HG02885 (cell line): ENCODE measurements around the gene WDR70.
"Not testable (repeated sequence)": the region's sequence is repeated elsewhere in the genome, so short reads cannot be mapped to it uniquely, and the experiment has no call there.

Source experiments
- ATAC-seq: cut with Tn5 transposase; IDR thresholded peaks from one replicate; pipeline ENCODE4 v1.9.1; 2021; ENCODE audit warnings: mild to moderate bottlenecking; ENCODE audit not compliant: unreplicated experiment, poor library complexity

The WDR70 gene

DNA sequence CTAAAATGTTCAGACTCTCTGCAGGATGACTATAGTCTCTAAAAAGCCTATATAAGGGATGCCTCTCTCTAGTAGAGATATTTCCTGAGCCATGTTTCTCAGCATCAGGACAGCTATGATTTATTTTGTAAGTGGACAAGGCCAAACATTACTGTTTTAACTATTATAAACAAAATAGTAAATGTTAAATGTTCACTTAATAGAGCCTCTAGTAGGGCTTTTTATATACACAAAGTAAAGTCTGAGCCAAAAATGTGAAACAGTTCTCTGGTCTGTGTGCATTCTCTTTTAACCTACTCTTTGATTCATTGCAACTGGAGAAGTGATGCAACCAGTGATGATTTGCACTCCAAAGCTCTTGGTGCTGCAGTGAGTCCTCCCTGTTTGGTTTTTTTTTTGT is 240.2 kb downstream of the WDR70 start:
- ATAC-seq, result no peak

DNA sequence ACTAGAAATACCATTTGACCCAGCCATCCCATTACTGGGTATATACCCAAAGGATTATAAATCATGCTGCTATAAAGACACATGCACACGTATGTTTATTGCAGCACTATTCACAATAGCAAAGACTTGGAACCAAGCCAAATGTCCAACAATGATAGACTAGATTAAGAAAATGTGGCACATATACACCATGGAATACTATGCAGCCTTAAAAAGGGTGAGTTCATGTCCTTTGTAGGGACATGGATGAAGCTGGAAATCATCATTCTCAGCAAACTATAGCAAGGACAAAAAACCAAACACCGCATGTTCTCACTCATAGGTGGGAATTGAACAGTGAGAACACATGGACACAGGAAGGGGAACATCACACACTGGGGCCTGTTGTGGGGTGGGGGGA is 243.2 kb downstream of the WDR70 start:
- ATAC-seq, result not testable (repeated sequence)

DNA sequence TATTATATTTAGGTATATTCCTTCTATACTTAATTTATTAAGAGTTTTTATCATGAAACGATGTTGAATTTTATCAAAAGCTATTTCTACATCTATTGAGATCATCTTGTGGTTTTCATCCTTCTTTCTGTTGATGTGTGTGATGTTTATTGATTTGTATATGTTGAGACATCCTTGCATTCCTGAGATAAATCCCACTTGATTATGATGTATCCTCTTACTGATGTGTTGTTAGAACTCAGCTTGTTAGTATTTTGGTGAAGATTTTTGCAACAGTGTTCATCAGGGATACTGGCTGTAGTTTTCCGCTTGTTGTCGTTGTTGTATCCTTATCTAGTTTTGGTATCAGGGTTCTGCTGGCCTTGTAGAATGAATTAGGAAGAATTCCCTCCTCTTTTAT is 247.1 kb downstream of the WDR70 start:
- no peak for ATAC-seq

DNA sequence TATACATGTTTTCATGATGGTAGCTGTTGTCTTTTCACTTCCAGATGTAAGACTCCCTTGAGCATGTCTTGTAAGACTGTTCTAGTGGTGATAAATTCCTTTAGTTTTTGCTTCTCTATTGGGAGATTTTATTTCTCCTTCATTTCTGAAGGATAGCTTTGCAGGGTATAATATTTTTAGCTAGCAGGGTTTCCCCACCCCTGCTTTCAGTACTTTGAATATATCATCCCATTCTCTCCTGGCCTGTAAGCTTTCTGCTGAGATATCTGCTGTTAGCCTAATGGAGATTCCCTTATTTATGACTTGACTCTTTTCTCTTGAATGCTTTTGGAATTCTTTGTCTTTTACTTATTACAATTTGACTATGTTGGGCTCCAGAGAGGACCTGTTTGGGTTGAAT is 249.8 kb downstream of the WDR70 start:
- no peak for ATAC-seq

DNA sequence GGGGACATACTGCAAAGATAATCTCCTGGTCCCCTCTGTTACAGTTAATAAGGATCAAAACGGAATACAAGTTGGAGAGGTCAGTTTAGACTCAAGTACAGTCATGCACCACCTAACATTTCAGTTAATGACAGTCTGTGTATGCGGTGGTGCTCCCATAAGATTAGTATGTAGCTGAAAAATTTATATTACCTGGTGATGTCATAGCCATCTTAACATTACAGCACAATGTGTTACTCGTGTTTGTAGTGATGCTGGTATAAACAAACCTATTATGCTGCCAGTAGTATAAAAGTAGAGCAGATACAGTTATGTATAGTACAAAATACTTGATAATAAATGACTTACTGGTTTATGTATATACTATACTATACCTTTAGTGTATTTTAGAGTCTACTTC is 252.8 kb downstream of the WDR70 start:
- ATAC-seq, result no peak

DNA sequence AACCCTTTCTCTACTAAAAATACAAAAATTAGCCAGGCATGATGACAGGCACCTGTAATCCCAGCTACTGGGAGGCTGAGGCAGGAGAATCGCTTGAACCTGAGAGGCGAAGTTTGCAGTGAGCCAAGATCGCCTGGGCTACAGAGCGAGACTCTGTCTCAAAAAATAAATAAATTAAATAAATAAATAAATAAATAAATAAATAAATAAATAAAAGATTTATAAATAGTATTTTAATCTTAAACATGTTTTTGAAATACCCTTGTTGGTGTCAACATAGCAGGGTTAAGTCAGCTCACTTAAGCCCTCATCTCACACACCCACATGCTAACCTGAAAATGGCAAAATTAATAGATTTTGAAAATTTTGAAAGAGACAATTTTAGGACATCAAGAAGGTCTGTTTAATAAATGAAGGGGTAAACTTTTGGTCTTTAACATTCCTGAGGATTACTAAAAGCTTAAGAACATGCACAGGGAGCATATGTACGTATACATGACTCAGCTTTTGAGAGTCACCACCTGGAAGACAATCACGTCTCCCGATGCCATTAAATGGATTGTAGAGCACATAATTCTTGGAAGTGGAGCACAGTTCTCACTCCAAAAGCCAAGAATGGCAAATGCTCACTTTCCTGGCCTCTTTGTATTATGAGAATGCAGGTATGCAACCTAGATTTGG is 258.2 kb downstream of the WDR70 start:
- no peak for ATAC-seq

DNA sequence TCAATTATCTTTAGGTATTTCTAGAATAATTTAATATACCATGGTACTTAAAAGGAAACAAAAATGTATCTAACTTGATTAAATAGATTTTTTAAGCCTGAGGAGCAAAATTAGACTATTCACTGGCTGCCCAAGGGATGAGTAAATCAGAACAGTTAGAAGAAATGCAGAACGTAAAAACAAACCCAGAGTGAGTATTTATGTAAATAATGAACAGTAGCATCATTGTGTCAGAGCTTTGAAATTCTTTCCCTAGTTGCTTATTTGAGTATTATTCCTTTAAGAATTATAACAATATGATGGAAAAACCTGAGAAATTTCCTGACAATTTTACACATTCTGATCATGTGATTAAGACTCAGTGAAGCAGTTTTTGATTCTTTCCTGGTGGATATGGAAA is 259.8 kb downstream of the WDR70 start:
- no peak for ATAC-seq

DNA sequence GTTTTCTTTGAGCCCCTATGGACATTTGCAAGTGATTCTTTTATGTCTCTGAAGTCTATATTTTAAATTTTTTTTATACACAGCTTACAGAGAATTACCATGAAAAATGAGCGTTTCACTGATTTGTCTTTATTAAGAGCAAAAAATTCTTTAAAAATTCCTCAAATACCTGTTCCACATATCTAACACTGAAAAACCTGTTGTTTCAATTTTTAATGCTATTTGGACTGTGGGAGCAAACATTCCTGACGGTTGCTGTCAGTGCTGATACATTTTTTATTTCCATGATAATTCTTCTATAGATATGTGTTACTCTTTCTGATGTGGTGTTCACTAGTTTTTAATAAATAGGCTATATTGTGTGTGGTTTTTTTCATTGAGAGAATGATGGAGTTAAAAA is 261.0 kb downstream of the WDR70 start:
- no peak for ATAC-seq

DNA sequence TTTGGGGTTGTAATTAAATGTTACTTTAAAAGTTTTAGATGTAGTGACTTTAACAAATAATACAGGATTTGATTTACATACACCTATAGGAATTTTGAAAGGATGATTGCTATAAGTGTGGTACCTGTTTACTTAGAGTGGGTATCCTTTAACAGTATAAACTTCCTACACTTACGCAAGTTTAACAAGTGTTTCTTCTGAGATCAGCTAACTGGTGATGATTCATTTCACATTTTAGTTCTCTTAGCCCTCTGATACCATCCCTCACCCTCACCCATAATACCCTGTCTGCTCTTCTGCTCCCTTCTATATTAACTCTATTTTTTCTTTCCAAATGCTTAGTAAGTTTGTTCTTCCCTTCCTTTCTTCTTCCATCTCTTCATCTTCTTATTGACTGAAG is 262.8 kb downstream of the WDR70 start:
- no peak for ATAC-seq

DNA sequence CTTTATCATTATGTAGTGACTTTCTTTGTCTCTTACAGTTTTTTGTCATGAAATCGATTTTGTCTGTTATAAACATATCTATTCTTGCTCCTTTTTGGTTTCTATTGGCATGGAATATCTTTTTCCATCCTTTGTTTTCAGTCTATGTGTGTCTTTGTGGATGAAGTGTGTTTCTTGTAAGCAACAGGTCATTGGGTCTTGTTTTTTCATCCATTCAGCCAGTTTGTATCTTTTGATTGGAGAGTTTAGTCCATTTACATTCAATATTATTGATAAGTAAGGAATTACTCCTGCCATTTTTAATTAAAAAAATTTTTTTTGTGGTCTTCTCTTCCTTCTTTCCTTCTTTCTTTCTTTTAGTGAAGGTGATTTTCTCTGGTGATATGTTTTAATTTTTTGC is 266.6 kb downstream of the WDR70 start:
- ATAC-seq, result no peak

DNA sequence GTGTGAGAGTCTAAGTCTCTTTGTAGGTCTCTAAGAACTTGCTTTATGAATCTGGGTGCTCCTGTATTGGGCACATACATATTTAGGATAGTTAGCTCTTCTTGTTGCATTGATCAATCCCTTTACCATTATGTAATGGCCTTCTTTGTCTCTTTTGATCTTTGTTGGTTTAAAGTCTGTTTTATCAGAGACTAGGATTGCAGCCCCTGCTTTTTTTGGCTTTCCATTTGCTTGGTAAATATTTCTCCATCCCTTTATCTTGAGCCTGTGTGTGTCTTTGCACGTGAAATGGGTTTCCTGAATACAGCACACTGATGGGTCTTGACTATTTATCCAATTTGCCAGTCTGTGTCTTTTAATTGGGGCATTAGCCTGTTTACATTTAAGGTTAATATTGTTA is 275.4 kb downstream of the WDR70 start:
- ATAC-seq, result not testable (repeated sequence)

DNA sequence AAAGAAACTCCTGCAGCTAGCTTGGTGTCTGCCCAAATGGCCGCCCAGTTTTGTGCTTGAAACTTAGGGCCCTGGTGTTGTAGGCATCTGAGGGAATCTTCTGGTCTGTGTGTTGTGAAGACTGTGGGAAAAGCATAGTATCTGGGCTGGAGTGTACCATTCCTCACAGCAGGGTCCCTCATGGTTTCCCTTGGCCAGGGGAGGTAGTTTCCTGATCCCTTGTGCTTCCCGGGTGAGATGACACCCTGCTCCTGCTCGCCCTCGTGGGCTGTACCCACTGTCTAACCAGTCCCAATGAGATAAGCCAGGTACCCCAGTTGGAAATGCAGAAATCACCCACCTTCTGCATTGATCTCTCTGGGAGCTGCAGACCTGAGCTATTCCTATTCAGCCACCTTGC is 277.9 kb downstream of the WDR70 start:
- ATAC-seq, result no peak

DNA sequence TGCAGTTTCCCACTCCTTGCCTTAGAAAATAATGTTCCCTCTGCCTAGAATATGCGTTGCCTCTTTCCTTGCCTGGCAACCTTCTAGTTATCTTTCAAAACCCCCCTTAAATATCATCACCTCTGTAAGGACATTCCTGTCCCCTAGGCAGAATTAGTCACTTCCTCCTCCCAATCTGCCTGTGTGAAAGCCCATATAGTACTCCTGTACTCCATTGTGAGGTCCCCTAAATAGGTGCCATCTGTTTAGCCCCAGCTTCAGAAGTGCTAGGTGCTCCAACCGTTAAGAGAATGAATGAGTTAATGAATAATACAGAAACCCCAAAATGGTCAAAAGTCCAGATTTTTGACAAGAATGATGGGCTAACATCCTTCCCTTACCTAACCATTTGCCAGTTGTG is 279.3 kb downstream of the WDR70 start:
- ATAC-seq, result no peak

DNA sequence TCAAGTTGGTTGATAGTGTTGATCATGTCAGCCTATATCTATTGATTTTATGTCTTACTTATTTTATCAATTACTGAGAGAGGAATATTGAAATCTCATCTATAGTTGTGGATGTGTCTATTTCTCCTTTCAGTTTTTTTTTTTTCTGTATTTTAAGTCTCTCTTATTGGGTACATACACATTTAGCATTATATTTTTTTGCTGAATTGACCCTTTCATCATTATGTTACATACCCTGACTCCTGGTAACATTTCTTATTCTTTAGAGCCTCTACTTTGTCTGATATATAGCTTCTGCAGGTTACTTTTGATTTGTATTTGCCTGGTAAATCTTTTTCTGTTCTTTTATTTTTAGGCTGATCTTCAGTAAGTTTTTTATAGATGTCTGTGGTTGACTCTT is 281.2 kb downstream of the WDR70 start:
- ATAC-seq, result no peak

DNA sequence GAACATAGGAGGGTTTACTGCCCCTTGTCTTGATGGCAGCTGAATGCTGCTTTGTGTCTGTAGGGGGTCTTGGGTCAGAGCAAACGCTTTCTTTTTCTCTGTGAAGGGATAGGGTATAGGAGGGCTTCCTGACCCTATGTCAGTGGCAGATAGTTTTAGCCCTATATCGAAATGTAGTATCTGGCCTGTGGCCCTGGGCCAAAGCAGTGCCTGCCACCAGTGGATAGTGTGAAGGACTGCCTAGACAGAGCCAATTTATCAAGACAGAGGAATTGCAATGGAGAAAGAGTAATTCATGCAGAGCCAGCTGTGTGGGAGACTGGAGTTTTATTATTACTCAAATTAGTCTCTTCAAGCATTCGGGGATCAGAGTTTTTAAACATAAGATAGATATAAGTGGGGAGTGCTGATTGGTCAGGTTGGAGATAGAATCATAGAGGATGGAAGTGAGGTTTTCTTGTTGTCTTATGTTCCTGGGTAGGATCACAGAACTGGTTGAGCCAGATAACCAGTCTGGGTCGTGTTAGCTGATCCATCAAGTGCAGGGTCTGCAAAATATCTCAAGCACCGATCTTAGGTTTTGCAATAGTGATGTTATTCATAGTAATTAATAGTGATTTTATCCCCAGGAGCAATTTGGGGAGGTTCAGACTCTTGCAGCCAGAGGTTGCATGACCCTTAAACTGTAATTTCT is 282.3 kb downstream of the WDR70 start:
- no peak for ATAC-seq

DNA sequence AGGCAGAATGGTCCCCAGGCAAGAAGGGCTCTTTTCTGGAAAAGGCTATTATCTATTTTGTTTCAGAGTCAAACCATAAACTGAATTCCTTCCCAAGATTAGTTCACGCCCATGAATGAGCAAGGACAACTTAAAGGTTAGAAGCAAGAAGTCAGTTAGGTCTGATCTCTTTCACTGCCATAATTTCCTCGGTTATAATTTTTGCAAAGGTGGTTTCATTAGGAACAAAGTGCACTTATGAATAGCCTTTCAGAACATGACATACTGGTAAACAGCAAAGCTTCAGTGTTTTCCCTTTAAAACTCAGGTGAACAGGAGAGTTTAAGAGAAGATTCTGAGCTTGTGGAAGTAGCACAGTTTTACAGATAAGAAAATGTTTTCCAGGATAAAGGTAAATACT is 282.8 kb downstream of the WDR70 start:
- ATAC-seq, result no peak

DNA sequence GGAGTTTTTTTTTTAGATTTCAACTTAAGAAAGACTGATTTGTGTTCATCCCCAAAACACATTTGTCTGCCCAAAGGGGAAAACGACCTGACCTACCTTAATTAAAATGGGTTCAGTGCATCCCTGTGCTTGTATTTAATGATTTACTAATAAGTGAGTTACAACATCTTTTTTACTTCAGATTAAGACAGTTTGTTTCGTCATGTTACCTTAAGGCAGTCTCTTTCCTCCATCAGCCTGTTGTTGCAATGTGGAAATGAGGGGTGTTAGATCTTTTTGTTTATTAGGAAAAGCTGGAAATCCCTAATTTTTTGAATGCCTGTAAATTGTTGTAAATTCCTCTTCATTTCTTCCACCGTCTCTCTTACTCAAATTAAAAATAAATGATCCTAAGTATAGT is 283.2 kb downstream of the WDR70 start:
- ATAC-seq, result no peak

DNA sequence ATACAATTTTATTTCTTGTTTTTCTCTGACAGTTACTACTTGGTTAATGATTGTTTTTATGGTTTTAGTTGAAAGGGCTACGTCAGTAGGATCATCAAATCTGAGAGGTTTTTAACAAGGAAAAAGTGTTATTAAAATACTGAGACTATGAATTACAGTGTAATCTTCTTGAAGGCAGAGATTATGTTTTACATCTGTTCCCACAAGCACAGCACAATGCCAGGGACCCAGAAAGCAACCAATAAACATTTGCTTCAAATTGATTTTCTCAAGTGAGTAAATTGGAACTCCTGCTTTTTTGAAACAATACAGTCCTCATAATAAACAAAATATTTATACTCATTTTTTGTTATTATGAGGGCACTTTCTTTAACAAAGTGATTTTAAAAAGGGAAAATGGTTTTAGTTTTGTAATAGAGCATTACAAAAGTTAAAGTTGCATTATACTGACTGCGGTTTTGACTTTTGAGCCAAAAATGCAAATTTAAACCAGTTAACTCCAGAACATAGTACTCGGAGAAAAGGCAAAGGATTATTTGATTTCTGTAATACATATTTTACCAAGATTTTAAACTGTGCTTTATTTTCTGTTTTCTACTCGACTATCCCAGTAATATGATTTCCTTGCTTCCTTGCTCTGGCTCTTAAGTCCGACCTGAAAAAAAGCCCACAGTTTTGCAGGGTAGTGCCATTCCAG is 283.8 kb downstream of the WDR70 start:
- ATAC-seq, result no peak

DNA sequence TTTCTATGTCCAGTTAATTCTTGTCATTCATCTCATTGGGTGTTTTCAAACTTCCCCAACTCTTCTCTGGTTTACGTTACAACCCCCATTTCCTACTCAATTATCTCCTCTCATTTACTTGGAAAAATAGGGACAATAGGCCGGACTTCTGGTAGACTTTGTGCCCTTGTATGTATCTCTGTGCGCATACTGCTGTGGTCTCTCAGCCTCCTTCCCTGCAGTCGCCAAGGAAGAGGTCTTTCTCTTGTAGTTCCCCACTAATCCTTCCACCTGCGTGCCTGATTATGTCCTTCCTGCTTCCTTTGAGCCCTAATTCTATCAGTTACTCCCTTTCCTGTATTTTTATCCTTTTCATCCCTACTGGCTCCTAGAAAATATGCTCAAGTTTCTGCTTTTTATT is 284.4 kb downstream of the WDR70 start:
- no peak for ATAC-seq

DNA sequence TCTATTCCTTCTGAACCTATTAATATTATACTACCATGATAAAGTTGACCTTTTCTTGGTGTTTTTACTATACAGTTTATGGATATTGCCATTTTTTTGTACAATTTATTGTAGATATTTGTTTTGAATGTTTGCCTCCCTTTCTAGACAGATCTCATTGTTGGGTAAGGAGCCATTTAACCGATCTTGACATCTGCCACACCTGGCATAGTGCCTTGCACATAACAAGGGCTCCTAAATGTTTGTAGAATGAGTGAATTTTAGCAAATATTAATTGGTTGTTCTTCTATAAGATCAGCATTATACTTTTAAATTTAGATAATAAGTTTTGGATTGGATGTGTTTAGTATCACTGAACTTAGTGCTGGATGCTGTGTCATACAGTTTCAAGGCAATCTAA is 285.4 kb downstream of the WDR70 start:
- no peak for ATAC-seq

DNA sequence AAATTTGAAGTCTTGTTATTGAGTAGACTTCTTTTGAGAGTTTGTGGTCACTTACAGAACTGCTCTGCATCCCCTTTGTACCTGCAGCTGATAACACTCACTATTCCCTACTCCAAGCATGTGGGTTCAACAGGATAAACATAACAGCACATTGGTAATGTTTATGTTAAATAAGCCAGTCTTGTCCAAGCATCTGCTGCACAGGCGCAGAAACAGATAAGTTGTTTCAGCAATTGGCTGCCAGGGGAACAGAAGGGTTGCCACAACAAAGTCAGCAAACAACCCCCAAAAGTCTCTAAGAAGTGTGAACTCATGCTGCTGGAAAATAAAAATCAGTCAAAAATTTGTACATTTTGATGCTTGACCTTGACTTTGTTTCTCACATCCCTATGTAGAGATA is 286.2 kb downstream of the WDR70 start:
- no peak for ATAC-seq

DNA sequence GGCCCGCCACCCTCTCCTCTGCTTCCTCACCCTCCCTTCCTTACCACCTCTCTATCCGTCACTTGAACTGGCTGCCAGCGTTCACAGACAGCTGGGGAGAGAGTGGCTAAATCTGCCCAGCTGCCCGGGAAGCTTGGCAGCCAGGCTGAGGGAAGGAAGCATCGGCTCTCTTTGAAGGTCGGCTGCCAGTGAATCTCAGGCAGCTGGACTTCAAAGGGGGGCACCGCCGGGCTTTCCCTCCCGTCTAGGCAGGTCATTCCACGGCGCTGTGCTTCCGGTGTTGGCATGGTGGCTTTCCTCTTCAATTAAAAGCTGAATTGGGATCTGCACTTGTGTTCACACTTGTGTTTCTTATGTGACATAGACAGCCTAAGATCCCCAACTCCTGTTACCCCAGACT is 286.8 kb downstream of the WDR70 start:
- ATAC-seq, result no peak
